ENCODE results near the gene GPC3. TPM values are rescaled to one million over a fixed set of nuclear protein-coding genes. Genes with fewer than 3 reads are reported as not detected.

GPC3 gene
- total RNA-seq, 4 donors from 2014 or later: 3.3 to 172 (median 21.2) TPM

DNA sequence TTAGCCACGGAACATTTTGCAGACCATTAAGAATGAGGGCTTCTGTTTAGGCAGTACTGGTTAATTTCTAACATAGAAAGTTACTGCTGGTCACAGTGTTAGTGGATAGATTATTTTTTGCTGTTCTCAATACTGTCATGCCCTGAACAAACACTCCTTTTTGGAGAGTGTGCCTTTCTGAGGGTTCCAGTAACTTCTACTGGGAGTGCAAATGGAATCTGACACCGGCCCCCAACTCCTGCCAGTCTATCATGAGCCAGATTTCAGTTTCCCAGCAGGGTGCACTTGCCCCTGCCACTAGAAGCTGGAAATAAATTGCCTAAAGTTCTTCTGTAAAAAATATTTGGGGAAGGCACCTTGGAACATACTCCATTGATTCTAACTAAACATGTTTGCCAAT lies 345.7 kb downstream of the GPC3 start:
- Histone ChIP-seq H3K27me3 (peaks cover 0 to 2% of the 10 kb centered on the region in 2 donors), H3K27ac (no peak overlapping the region), H3K9me3 (no peaks in the 10 kb centered on the region), H3K4me1 (no peaks in the 10 kb centered on the region), H3K36me3 (no peaks in the 10 kb centered on the region), H3K4me3 (no peak overlapping the region)
- TF ChIP-seq, protein P1, sequence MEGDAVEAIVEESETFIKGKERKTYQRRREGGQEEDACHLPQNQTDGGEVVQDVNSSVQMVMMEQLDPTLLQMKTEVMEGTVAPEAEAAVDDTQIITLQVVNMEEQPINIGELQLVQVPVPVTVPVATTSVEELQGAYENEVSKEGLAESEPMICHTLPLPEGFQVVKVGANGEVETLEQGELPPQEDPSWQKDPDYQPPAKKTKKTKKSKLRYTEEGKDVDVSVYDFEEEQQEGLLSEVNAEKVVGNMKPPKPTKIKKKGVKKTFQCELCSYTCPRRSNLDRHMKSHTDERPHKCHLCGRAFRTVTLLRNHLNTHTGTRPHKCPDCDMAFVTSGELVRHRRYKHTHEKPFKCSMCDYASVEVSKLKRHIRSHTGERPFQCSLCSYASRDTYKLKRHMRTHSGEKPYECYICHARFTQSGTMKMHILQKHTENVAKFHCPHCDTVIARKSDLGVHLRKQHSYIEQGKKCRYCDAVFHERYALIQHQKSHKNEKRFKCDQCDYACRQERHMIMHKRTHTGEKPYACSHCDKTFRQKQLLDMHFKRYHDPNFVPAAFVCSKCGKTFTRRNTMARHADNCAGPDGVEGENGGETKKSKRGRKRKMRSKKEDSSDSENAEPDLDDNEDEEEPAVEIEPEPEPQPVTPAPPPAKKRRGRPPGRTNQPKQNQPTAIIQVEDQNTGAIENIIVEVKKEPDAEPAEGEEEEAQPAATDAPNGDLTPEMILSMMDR (IDR thresholded peaks at IDR 0.05): no peak
- no peak for TF ChIP-seq POLR2A (IDR thresholded peaks at IDR 0.05)
- no peak for DNase-seq
- intact Hi-C loops (cut with DNase I; ENCODE audit: low total_unique reads): no loop called here

- DNase-seq: no peak
- H3K9me3 ChIP-seq: no peaks in the 10 kb centered on the region
- H3K4me3 ChIP-seq: no peak overlapping the region
- intact Hi-C loops (cut with DNase I; ENCODE audit: low total_unique reads): no loop called here
- H3K27ac ChIP-seq: no peak overlapping the region
- no peaks in the 10 kb centered on the region for H3K4me1 ChIP-seq
- no peaks in the 10 kb centered on the region for H3K36me3 ChIP-seq
- H3K27me3 ChIP-seq: peaks cover 0 to 2% of the 10 kb centered on the region in 2 donors
- no peak for TF ChIP-seq POLR2A (IDR thresholded peaks at IDR 0.05)
- TF ChIP-seq, protein P1 (IDR thresholded peaks at IDR 0.05): no peak
These were observed 347.1 kb downstream of the GPC3 start for GRCh38 chrX:133638285-133638684.

- intact Hi-C loops (cut with DNase I; ENCODE audit: low total_unique reads): no loop called here
- H3K27me3 ChIP-seq: peaks cover 0 to 2% of the 10 kb centered on the region in 2 donors
These were observed 347.6 kb downstream of the GPC3 start for GRCh38 chrX:133637765-133638164.

DNA sequence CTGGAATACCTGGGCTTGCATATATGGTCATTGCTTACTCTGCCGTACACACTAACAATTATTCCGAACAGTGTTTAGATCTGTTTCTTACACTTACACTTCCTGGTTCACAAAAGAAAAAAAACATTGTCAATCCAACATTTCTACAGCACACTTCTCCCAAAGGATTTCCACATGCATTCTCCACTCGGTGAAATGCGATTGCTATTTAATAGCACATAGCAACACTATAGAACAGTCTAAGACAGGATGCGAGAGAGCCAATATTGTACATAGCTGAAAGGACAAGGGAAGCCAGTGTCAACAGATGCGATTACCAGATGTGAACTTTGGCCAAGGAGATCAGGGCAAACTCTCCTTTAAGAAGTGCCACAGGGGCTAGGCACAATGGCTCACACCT lies 349.4 kb downstream of the GPC3 start:
- Histone ChIP-seq H3K36me3 (no peaks in the 10 kb centered on the region), H3K4me3 (no peak overlapping the region), H3K27ac (no peak overlapping the region), H3K9me3 (no peaks in the 10 kb centered on the region), H3K4me1 (no peaks in the 10 kb centered on the region), H3K27me3 (peaks cover 0 to 2% of the 10 kb centered on the region in 2 donors)
- no peak for TF ChIP-seq POLR2A (IDR thresholded peaks at IDR 0.05)
- TF ChIP-seq, protein P1 (IDR thresholded peaks at IDR 0.05): no peak
- intact Hi-C loops (cut with DNase I; ENCODE audit: low total_unique reads): no loop called here
- DNase-seq: no peak

More at GRCh38 chrX:133637765-133638164, 347.6 kb downstream of the GPC3 start:
- TF ChIP-seq, protein P1 (IDR thresholded peaks at IDR 0.05): no peak
- no peak for TF ChIP-seq POLR2A (IDR thresholded peaks at IDR 0.05)
- H3K9me3 ChIP-seq: no peaks in the 10 kb centered on the region
- no peaks in the 10 kb centered on the region for H3K36me3 ChIP-seq
- DNase-seq: no peak
- H3K27ac ChIP-seq: no peak overlapping the region
- H3K4me3 ChIP-seq: no peak overlapping the region
- H3K4me1 ChIP-seq: no peaks in the 10 kb centered on the region

GRCh38 chrX:133634416-133634815 lies 351.0 kb downstream of the GPC3 start:
- Histone ChIP-seq H3K27me3 (peaks cover 0 to 2% of the 10 kb centered on the region in 2 donors), H3K36me3 (no peaks in the 10 kb centered on the region), H3K27ac (no peak overlapping the region), H3K4me3 (no peak overlapping the region), H3K4me1 (no peaks in the 10 kb centered on the region), H3K9me3 (no peaks in the 10 kb centered on the region)
- intact Hi-C loops (cut with DNase I; ENCODE audit: low total_unique reads): no loop called here
- TF ChIP-seq, protein P1 (IDR thresholded peaks at IDR 0.05): no peak
- no peak for TF ChIP-seq POLR2A (IDR thresholded peaks at IDR 0.05)
- no peak for DNase-seq
